HUES48 (cell line): ENCODE measurements around the gene C2orf92.

Experiments
- H3K27ac ChIP-seq: one replicate; pipeline ENCODE4 v1.7.0; 2013; ENCODE audit warnings: low read depth, low read length, inconsistent platforms
- H3K27me3 ChIP-seq: 2 replicates; pipeline ENCODE4 v1.6.1; 2013; ENCODE audit warnings: mild to moderate bottlenecking, low read length; ENCODE audit not compliant: control insufficient read depth, insufficient read depth
- H3K36me3 ChIP-seq: 2 replicates; pipeline ENCODE4 v1.6.1; 2013; ENCODE audit warnings: low read length; ENCODE audit not compliant: control insufficient read depth, insufficient read depth
- H3K4me1 ChIP-seq: 2 replicates; pipeline ENCODE4 v1.6.1; 2013; ENCODE audit warnings: mild to moderate bottlenecking, low read length; ENCODE audit not compliant: control insufficient read depth, insufficient read depth
- H3K4me3 ChIP-seq: 2 replicates; pipeline ENCODE4 v1.5.1; 2013; ENCODE audit warnings: mild to moderate bottlenecking, low read depth, low read length
- H3K9ac ChIP-seq: 2 replicates; pipeline ENCODE4 v1.6.1; 2013; ENCODE audit warnings: mild to moderate bottlenecking, low read depth, low read length, moderate library complexity
- H3K9me3 ChIP-seq: 2 replicates; pipeline ENCODE4 v1.6.1; 2013; ENCODE audit warnings: low read length; ENCODE audit not compliant: control insufficient read depth, insufficient read depth

C2orf92 gene

DNA sequence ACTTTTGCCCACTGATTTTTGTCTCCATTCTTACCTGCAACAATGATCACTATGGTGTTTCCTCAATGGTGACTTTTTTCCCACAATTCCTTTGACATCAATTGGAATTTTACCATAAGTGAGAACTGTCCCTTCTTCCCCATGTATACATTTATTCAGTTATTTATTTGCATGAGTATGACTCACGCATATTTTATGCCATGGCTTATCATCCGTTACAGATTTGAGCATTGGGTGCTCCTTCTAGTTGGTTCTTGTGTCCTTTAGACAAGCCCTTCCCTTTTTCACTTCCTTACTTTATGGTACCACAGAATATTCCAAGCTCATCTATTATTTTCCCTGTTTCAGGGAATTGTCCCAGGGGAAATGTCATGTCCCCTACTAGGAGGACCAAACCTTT is 16.0 kb upstream of the C2orf92 start:
- H3K27ac ChIP-seq = no peak overlapping the region
- no peak overlapping the region for H3K9ac ChIP-seq
- H3K36me3 ChIP-seq = peaks cover 39% of the 10 kb centered on the region
- no peaks in the 10 kb centered on the region for H3K9me3 ChIP-seq
- no peaks in the 10 kb centered on the region for H3K4me1 ChIP-seq
- H3K27me3 ChIP-seq = no peaks in the 10 kb centered on the region
- no peak overlapping the region for H3K4me3 ChIP-seq

DNA sequence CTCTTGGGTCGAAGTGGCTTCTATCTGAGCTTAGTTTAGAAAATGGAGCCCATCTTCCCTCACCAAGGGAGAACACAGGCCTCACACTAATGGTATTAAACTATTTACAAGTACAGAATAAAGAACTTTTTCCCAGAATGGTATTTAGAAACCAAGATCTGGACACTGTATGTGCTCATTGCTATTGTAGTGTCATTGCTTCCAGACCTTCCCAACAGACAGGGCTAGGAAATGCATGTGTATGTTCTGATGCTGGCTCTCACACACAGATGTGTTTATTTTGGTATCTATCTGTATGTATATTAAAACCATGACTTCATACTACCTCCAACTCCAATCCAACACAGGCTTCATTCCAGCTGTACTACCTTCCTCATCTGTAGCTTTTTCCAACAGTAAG is 15.6 kb upstream of the C2orf92 start:
- Histone ChIP-seq H3K27ac (no peak overlapping the region), H3K4me1 (no peaks in the 10 kb centered on the region), H3K9ac (no peak overlapping the region), H3K36me3 (peaks cover 39% of the 10 kb centered on the region), H3K4me3 (no peak overlapping the region), H3K27me3 (no peaks in the 10 kb centered on the region), H3K9me3 (no peaks in the 10 kb centered on the region)

DNA sequence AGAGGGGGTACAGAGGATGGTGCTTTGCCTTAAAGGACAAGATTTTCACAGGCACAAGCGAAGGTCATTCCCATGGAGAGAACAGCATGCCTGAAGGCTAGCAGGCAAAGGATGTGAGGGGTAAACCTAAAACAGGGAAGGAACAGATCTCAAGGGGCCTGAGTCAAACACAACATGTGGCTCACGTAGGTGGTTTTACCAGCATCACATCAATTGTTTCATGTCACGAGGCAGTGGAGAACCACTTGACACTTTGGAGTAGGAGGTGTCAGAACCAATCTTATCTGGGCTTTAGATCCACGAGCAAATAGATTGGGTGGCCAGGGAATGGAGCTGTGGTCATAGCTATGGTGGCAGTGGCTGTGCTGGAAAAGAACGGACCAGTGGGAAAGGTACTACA is 15.2 kb upstream of the C2orf92 start:
- Histone ChIP-seq H3K9me3 (no peaks in the 10 kb centered on the region), H3K4me3 (no peak overlapping the region), H3K9ac (no peak overlapping the region), H3K4me1 (no peaks in the 10 kb centered on the region), H3K27ac (no peak overlapping the region), H3K27me3 (no peaks in the 10 kb centered on the region), H3K36me3 (peaks cover 39% of the 10 kb centered on the region)

DNA sequence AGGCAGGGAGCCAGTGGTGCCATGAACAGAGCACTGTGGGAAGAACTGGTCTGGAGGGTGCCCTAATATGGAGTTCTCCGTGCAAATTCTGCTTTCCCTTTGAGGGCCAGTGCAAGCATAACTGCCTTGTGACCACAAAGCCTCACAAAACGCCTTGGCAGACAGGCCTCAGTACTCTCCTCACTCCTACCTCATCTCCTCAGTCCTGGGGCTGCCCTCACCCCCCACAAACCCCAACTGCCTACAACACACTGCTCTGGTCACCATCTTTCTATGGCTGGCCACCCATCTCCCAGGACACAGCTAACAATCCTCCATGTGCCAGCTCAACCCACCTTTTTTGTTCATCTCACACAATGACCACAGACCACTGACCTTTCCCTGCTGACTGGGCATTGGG is 14.7 kb upstream of the C2orf92 start:
- no peak overlapping the region for H3K27ac ChIP-seq

DNA sequence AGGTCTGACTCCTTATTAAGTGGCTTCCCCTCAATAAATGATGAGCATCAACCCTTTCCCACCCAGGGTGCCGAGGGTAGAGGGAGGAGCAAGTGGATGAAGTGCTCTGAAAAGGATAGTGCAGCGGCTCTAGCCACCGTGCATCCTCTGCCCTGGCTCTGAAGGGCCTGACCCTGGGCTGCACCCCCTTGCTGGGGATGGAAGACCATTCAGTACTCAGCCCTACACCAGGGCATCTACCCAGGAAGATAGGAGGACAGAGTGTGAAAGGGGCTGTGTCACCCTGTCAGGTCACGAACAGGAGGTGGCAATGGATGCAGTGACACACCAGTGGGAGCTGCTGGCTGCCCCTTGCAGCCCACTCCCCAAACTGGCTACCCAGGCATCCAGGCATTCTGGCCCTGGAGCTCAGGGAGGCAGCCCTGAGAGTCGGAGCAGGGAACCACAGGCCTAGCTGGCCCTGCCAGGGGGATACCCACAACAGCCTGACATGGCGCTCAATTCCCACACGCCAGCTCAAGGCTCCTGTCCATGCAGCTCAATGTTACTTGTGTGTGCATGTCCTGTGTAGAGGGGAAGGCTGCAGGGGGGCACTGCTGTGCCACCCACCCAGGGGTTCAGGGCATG is 13.3 kb upstream of the C2orf92 start:
- Histone ChIP-seq H3K4me1 (no peaks in the 10 kb centered on the region), H3K9ac (no peak overlapping the region), H3K9me3 (no peaks in the 10 kb centered on the region), H3K36me3 (peaks cover 48% of the 10 kb centered on the region), H3K4me3 (no peak overlapping the region), H3K27me3 (no peaks in the 10 kb centered on the region), H3K27ac (no peak overlapping the region)

More for the DNA sequence above, 14.7 kb upstream of the C2orf92 start:
- Histone ChIP-seq H3K9me3 (no peaks in the 10 kb centered on the region), H3K4me3 (no peak overlapping the region), H3K36me3 (peaks cover 41% of the 10 kb centered on the region), H3K9ac (no peak overlapping the region), H3K4me1 (no peaks in the 10 kb centered on the region), H3K27me3 (no peaks in the 10 kb centered on the region)

DNA sequence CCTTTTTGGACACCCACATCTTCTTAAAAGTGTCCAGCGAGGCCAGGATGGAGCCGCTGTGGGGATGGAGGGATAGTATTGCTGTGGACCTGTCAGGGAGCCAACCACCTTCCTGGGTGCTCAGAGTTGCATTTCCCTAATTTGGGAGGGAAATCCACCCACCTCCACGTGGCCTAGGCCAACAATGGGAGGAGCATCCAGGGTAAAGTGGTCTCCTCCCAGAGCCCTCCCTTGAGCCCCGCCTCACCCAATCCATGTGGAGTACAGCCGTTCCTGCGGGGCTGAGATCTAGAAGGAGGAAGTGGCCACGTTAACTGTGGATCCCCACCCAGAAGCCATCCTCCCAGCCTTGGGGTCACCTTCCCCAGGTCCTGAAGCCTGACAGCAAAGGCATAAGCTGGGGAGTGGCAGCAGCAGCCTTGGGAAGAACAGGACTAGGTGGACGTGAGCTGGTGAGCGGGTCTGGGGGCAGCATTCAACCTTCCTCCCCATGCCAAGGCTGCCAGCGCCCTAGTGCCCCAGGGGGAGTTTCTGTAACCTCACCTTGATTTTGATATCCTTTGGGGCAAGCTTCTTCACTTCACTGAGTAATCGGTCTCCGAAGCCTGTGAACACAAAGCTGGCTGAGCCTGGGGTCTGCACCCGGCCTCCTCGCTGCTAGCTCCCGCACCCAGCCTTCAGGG is 12.5 kb upstream of the C2orf92 start:
- Histone ChIP-seq H3K4me3 (no peak overlapping the region), H3K36me3 (peaks cover 52% of the 10 kb centered on the region), H3K27me3 (no peaks in the 10 kb centered on the region), H3K9me3 (no peaks in the 10 kb centered on the region), H3K9ac (no peak overlapping the region), H3K27ac (no peak overlapping the region), H3K4me1 (0 out of 2 replicates have a peak, but pooled peaks cover 2% of the 10 kb centered on the region)

DNA sequence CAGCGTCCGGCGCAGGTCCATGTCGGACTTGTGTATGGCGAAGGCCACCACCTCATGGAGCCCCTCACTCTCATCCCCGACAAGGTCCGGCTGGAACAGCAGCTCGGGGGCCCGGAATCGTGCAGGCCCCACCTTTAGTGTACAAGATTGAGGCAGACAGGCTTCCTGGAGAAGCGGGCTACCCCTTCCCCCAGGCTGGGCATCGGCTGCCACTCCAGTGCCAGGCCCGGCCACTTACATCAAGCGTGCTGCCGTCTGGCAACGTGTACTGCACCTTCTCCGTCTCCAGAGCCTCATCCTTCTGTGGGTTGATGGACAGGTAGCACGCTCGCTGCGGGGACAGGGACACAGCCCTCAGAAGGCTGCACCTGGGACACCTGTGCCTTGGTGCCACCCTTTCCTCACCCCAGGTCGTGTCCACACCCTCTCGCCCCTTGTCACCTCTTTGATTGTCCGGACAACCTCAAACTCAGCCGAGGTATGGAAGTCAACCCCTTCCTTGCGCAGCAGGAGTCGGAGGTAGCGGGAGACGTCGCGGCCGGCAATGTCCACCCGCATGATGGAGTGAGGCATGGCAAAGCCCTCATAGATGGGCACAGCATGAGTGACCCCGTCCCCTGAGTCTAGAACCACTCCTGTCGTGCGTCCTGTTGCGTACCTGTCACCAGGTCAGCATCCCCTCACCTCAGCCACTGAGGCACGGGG is 11.4 kb upstream of the C2orf92 start:
- Histone ChIP-seq H3K4me3 (no peak overlapping the region), H3K27ac (no peak overlapping the region), H3K27me3 (no peaks in the 10 kb centered on the region), H3K4me1 (peaks cover 11% of the 10 kb centered on the region; the same call in 1 of the 2 replicates), H3K9ac (no peak overlapping the region), H3K9me3 (no peaks in the 10 kb centered on the region), H3K36me3 (peaks cover 52% of the 10 kb centered on the region)

DNA sequence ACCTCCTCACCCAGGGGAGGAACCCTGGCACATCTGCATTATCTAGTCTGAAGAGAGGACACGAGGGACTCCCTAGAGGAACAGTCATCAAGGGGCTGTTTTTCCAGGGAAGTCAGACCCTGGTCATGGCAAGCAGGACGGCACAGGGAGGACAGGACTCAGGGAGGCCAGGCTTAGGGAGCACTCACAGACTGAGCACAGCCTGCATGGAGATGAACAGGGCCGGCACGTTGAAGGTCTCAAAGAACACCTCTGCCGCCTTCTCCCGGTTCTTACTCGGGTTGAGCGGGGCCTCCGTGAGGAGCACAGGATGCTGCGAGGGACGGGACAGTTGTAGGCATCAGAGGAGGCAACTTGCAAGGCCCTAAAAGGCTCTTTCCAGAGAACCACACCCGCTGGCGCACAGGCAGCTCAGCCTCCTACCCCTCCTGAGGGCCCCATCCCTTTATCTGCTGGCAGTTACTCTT is 10.8 kb upstream of the C2orf92 start:
- Histone ChIP-seq H3K4me3 (no peak overlapping the region), H3K9me3 (no peaks in the 10 kb centered on the region), H3K4me1 (peaks cover 11% of the 10 kb centered on the region; the same call in 1 of the 2 replicates), H3K36me3 (peaks cover 52% of the 10 kb centered on the region), H3K9ac (no peak overlapping the region), H3K27ac (no peak overlapping the region), H3K27me3 (no peaks in the 10 kb centered on the region)

DNA sequence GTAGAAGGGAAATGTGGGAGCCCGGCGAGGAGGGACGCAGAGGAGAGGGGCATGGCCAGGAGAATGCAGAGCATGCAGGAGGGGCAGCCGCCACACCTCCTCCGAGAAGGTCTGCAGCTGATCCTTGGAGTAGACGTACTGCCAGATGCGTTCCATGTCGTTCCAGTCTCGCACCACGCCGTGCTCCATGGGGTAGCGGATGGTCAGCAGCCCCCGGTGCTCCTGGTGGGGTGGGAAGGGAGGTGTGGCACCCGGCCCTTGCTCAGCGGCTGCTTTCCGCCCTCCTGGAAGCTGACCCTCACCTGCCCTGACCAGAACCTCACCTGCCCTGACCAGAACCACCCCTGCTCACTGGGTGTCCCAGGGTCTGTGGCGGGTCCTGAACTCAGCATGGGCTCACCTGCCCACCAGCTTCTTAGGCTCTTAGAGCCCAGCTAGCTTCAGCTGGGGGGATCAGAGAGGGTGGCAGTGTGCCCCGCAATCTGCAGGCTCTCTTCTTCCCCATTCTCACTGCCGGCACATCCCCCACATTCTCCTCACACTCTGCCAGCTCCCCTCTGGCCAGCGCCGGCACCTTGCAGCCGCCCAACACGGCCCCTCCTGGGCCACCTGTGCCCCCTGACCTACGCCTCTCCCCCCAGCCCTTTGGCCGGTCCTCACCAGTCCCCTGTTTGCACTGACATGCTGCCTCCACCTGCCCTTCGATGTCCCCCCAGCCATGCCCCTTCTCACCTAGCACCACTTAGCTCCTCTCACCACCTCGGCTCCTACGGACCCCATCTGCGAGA is 10.1 kb upstream of the C2orf92 start:
- no peaks in the 10 kb centered on the region for H3K27me3 ChIP-seq
- H3K9me3 ChIP-seq = no peaks in the 10 kb centered on the region
- H3K27ac ChIP-seq = no peak overlapping the region
- H3K4me3 ChIP-seq = no peak overlapping the region
- peaks cover 48% of the 10 kb centered on the region for H3K36me3 ChIP-seq
- peaks cover 11% of the 10 kb centered on the region; the same call in 1 of the 2 replicates for H3K4me1 ChIP-seq
- no peak overlapping the region for H3K9ac ChIP-seq

DNA sequence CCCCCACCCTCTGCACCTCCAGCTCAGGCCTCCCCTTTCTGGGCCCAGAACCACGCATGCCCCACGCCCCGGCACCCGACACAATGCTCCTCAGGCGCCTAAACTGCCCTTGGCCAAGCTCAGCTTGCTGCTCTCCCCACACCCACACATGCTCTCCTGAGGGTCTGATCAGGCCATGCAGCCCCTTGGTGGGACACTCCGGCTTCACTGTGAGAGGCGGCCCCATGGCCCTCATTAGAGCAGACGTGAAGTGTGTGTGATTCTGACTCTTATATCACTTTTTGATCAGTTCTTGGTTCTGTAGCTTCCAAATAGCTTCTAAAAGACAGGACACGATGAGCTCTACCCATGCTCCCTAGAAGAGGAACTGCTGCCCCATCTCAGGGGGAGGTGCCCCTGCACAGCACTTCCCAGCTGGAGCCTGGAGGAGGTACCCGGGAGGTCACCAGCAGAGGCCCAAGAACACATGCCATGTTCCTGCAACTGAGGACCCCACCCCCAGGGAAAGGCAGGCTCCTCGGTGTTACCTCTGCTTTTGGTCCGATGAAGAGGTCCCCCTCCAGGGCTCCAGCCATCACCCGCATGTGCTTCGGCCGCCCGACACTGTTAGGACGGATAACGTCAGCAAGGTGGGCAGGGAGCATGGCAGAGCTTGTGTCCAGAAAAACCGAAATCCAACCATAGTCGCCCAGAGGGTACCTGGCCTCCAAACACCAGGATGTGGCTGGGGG is 9.3 kb upstream of the C2orf92 start:
- Histone ChIP-seq H3K9me3 (no peaks in the 10 kb centered on the region), H3K4me1 (peaks cover 17% of the 10 kb centered on the region; the same call in 1 of the 2 replicates), H3K27me3 (no peaks in the 10 kb centered on the region), H3K4me3 (no peak overlapping the region), H3K9ac (no peak overlapping the region), H3K27ac (no peak overlapping the region), H3K36me3 (peaks cover 48% of the 10 kb centered on the region)
